OCI-M2 (cell line): ENCODE data around the gene PGRMC2.

Source experiments
- DNase-seq: peaks from one replicate; lab custom pipeline; 2025; ENCODE audit not compliant: unreplicated experiment; lab: John Stamatoyannopoulos, UW

The PGRMC2 gene

GRCh38 chr4:128225148-128225547, 62.5 kb downstream of the PGRMC2 start:
- no peak for DNase-seq

GRCh38 chr4:128221586-128221985, 66.0 kb downstream of the PGRMC2 start:
- DNase-seq, result no peak

GRCh38 chr4:128220286-128221235, 67.1 kb downstream of the PGRMC2 start:
- DNase-seq, result no peak
